Measurements from ENCODE around the gene ETFA.

ETFA gene

DNA sequence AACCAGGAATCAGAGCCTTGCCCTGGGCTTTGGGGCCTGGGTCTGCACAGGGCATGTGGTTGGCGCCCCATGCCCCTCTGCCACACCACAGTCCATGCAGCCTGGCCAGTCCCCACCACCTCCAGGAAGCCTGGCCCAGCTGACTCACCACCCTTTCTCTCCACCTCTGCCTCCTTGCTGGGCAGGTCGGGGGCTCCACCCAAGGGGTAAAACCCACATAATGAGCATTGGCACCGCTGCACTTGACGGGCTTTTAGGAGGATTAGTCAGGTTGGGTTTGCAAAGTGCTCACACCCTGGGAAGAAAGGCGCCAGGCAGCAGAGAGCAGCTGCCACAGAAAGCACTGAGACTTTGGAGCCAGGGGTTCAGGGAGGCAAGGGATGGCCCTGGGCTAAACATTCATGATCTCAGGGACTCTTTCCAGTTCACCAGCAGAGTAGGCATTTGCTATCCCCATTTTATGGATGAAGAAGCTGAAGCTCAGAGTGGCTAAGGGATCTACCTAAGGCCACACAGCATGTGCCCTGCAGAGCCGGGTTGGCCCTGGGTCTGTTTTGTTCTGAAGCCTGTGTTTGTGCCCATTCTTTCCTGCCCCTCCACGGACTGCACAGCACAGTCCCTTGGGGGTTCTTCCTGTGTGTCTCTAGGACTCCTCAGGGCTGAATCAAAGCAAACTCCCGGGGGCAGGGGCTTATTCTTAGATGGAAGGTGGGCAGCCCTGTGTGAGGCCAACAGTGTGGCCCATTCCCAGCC lies 113.4 kb downstream of the ETFA start:
- DNase-seq (ENCODE audit: low spot score), result no peak

DNA sequence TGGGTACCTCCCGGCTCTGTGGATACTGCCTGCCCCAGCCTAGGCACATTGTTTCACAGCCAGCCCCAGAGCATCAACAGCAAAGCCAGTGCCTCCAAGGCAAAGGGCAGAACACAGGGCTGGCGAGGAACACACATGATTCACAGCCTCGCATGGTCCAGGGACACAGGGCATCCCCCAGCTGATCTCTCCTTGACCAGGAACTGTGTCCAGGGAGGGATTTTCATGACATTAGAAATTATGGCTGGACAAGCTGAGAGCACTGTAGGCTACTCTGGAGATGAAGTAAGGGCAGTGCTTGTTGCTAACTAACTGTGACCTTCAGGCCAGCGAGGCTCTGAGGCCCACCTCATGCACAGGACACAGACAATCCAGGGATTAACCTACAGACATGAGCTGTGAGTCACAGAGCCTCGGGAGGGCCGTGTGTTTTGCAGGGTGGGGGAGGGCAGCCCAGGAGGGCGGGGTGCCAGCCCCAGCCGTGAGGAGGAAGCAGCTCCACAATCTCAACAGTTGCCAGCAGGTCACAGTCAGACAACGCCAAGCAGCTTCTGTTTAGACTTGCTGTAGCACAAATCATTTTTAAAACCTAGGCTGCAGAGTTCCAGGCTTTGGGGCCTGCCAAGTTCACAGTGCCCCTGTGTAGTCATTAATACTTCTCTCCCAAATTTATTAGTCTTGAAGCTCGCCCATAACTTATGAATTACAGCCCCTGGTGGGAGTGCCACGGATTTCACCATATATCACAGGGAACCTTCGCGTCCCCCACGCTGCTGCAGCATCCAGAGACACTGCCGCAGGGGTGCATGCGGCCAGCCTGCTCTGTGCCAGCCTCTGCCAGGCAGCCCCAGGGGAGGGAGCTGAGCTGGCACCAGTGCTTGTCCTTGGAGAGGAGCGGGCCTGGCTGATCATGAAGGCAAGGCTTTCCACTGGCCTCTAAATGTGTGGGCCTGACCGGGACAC lies 114.7 kb downstream of the ETFA start:
- no peak for DNase-seq (ENCODE audit: low spot score)

DNA sequence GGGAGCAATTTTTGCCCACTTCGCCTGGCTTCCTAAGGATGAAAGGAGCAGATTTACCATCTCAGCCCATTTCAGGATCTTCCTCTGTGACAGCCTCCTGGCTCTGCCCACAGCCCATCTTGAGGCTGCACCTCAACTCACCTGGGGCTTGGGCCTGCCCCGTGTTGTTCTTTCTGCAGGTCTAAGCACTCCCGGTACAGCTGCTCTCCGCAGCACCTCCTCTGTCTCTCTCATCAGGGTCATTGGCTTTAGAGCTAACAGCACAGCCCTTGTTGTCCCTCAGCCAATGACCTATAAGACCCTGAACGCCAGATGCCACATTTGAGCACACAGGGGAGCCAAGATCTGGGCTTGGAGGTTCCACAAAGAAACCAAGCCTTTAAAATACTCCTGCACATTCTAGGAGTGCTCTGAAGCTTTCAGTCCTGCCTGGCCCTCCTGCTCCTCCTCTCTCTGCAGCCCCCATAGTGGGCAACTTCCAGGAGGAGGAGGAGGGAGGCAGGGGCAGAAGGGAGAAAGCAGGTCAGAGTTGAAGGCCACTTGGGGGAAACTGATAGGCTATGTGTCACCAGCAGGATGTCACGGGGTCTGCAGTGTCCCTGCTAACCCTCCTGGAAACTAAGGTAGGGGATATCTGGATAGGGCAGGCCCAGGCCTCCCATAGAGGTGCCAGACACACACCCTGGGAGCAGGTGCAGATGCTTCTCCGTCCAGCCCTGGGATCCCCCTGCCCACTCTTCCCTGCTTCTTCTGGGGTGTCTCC lies 115.6 kb downstream of the ETFA start:
- no peak for DNase-seq (ENCODE audit: low spot score)

DNA sequence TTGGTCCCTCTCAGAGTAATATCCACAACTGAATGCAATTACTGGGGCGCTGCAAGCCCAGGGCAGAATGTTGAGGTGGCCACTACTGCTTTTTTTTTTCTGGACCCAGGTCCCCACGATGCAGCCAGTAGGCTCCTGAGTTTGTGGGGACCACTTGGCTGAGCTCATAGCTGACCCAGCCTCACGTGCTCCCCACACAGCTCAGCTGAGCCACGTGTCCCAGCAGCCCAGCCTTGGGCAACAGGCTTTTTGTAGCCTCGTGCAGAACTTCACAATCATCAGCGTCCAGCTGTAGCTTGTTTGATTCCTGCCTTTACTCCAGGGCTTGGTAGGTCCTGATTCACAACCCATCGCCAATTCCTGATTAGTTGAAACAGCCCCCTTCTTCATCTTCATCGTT lies 117.3 kb downstream of the ETFA start:
- no peak for DNase-seq (ENCODE audit: low spot score)

DNA sequence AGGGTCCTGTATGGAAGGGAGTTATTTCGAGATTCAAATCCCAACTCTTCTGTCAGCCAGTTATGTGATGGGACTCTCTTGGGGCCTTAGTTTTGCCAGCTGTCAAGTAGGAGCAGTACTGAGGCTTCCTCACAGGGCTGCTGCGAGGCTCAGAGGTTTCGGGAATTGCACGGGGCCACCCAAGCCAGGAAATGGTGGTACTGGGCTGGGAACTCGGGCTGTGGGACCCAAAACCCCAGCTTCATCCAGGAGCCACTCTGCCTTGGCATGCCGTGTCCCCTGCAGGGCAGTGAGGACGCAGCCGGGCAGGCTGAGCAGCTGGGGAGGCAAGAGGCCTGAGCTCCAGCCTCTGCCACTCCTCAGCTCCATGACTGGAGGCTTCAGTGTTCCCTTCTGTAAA lies 118.6 kb downstream of the ETFA start:
- no peak for DNase-seq (ENCODE audit: low spot score)

DNA sequence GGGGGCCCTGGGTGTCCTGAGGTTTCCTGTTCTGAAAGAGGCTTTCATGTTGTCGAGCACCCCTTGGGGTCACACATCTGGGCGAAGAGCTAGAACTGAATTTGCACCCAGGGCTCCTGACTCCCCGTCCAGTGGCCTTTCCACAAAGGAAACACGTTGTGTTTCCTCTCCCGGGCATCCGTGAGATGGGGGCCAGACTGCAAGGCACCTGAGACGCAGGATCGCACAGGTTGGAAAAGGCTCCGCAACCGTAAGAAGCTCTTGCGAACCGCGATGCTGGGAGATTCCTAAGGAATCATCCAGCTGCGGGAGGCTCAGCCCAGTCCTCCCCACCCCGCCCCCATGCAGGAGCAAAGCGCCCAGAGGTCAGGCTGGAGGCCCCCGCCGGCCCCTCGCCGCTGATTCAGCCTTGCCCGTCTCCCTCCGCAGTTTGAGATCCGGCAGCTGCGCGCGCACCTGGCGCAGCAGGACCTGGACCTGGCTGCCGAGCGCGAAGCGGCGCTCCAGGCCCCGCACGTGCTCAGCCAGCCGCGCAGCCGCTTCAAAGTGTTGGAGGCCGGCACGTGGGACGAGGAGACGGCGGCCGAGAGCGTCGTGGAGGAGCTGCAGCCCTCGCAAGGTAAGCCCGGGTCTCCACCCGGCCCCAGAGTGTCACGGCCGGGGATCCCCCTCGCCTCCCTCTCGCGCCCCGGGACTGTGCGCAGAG lies 119.6 kb downstream of the ETFA start:
- no peak for DNase-seq (ENCODE audit: low spot score)

DNA sequence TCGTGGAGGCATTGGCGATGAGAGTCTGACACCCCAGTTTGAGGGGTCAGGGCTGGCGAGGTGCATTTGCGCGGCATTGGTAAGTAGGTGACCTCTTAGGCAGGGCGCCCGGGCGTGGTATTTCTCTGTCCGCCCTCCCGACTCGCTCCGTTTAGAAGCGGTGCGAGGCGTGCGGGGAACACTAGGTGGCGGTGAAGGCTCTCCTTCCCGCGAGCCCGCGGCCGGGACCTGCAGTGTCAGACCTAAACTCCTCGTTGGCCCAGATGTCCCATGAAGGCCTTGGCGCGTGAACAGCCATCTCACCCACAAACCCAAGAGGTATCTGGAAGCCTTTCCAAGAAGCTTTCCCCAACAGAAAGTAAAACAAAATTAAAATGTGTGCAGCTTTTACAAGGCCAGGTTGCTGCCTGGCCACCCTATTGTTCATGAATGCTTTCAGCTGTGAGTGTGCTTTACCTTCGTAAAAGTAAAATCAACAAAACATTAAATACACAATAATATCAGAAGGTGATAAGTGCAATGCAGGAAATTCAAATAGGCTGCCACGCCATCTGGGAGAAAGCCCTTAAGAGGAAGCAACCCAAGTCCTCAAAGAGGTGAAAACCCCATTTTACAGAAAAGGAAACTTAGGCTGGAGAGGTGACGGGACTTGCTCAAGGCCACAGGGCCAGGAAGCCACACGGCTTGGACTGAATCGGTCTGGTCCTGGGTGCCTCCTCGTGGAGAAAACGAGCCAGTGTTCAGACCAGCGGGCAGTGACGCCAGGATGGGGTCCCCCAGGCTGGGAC lies 120.3 kb downstream of the ETFA start:
- peak; percentile 78 for DNase-seq (ENCODE audit: low spot score)

DNA sequence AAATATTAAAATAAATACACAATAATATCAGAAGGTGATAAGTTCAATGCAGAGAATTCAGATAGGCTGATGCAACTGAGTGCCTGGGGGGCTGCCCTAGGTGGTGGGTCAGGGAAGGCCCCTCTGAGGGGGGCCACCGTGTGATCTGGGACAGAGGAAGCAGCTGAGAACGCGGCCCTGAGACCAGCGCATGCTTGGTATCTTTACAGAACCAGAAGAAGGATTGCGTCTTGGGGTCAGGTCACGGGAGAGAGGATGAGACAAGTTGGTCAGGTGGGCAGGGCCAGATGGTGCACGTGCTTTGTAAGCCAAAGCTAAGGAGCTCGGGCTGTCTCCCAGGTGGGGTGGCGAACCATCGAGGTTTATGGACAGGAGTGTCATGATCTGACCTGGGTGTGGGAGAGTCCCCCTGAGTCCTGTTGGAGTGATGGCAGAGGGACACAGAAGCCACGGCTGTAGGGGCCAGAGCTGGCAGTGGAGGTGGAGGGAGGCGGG lies 121.2 kb downstream of the ETFA start:
- no peak for DNase-seq (ENCODE audit: low spot score)

DNA sequence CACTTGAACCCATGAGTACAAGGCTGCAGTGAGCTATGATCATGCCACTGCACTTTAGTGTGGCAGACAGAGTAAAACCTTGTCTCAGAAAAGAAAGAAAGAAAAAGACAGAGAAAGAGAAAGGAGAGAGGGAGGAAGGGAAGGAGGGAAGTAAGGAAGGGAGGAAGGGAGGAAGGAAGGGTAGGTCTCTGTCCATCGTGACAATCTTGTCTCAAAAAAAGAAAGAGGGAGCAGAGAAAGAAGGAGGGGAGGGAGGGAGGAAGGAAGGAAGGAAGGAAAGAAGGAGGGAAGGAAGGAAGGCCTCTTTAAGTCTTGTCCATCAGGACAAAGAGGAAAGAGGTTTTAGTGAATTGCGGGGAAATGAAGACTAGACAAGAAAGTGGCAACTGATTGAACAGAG lies 122.2 kb downstream of the ETFA start:
- DNase-seq (ENCODE audit: low spot score), result no peak

DNA sequence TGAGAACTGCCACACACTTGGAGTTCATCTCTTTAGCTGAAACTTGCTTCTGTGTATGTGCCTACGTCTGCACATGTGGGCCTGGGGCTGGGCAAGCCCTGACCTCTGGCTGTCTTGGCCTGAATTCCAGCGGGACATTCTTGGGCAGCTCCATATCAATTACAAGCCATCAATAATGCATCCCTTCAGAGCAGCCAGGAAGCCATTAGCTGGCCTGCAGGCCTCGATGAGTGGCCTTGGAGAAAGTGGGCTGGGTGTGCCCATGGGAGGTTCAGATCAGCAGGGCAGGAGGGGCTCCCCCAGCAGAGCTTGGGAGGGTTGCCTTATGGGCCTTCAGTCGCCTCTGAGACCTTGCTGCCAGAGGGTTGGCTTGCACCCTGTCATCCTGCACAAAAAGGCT lies 124.1 kb downstream of the ETFA start:
- DNase-seq (ENCODE audit: low spot score), result no peak

DNA sequence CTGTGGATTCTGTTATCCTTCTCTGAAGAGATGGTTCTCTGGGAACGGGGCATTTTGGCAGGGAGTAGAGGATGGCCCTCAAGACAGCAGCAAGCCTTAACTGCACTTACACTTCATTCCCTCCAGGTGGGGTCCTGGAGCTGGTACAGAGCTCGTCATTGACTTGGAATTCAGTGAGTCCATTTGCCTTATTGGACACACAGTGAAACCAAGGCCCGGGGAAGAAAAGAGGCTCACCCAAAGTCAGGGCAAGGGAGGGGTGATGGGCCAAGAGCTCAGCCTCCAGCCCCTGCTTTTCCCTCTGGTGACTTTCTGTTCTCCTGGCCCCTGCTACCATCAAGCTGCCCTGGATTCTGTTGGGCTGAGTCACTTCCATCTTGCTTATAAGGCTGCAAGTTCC lies 125.6 kb downstream of the ETFA start:
- DNase-seq (ENCODE audit: low spot score), result peak; percentile 56

DNA sequence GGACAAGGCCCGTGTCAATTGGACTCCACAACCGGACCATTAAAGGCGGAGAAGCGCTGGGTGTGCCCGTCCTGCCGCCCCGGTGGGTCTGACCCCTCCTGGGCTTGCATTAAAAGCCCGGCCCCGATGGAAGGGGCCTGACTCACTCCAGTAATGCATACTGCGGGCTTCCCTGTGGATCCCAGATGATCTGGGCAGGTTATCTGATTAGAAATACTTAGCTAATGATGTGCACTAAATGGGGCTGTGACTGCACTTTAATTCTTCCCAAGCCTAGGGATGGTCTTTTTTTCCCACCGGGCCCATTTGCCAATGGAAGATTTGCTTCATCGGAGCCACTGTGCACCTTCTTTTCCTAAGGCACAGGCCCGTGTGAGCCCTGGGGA lies 126.6 kb downstream of the ETFA start:
- no peak for DNase-seq (ENCODE audit: low spot score)

DNA sequence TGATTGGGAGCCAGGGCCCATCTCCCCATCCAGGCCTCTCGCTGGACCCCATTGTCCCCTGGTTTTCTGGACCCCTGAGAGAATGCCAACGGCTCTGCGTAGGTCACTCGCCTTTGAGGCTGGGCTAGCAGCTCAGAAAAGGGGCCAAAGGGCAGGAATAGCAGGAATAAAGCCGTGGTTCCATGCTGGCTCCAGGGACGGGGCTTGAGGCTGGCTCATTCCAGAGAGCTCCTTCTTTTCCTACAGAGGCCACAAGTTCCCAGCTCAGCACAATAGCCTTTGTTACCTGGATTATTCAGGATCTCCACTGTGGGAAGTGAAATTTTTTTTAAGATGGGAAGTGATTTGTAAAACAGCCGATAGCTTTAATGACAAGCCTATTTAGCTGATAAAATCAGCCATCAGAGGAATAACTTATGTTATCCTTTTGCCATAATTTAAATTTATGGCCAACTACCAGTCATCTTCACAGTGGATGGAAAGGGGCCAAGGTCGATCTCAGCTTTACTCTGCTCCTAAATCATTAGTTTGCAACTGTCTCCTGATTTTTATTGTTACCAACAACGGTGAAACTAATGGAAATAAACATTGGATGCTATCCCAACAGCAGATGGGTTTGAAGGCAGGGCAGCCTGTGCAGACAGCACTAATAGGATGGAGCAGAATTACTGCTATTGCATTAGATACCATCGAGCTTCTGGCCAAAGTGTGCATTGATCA lies 127.2 kb downstream of the ETFA start:
- no peak for DNase-seq (ENCODE audit: low spot score)

DNA sequence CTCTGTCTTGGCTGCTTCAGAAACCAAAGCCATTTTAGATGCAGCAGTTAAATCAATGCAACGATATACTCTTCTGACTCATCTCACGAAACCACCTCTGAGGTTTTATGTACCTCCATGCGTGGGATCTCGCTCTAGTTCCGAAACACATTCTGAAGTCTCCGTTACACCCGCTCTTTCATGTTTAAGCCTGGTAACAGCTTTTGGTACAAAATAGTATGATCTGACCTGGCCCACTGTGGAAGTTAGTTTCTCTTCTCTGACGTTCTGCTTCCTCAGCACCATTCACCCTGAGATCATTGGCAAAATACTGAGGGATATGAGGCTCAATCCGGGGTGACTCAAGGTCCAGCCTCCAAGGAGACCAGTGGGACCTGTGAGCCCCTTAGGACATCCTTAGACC lies 129.6 kb downstream of the ETFA start:
- DNase-seq (ENCODE audit: low spot score), result no peak

DNA sequence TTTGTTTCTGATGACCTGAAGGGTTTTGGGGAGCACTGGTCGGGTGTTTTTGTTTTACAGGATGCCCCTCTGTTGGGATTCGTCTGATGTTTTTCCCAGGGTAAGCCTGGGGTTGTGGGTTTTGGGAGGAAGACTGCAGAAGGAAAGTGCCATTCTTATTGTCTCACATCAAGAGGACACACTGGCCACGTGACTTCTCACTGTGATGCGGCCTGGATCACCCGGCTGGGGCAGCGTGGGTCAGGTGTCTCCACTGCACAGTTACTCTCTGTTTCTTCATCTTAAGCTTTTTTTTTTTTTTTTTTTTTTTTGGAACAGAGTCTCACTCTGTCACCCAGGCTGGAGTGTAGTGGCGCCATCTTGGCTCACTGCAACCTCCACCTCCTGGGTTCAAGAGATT lies 130.9 kb downstream of the ETFA start:
- DNase-seq (ENCODE audit: low spot score), result no peak

DNA sequence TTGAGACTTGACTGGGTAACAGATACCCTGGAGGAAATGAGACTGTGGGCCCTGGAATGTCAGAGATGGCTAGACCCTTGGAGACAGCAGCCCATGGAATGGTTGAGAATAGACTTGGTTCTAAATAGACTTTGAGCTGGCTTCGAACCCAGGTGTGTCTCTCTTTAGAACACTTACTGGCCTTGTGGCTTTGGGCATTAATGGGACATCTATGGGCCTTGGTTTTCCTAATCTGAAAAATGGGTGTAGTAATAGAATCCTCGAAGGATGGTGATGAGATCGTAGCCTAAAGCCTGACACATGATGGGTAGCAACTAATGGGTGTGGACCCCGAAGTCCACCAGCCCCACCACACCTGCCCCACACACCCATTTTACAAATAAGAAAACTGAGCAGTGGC lies 132.2 kb downstream of the ETFA start:
- DNase-seq (ENCODE audit: low spot score), result no peak

DNA sequence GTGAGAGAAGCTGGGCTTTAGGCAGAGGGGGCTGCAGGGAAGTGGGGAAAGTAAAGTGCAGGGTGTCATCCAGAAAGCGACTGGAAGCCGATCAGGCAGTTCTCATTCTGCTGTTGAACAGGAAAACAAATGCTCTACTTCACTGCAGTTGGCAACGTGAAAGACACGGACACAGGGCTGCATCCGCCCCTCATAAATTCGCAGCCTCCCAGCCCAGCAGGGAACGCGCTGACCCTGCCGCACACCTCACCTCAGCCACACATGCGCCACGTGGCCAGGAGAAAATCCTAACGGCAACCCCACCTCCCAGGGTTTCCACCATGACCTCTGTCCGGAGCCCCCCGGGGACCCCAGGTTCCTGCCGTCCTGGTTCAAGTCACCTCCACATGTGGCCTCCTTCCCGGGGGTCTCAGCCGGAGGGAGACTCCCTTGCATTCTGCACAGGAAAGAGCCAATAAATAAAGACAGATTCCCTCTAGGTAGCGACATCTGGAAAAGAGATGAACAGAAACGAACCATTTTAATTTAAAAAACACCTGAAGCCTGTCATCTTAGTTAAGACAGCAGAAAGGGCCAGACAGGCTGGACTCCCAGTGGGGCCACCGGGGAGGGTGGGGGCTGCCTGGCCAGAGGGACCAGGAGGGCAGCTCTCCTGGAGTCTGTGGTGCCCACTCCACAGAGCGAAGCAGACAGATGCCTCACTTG lies 132.8 kb downstream of the ETFA start:
- DNase-seq (ENCODE audit: low spot score), result no peak

DNA sequence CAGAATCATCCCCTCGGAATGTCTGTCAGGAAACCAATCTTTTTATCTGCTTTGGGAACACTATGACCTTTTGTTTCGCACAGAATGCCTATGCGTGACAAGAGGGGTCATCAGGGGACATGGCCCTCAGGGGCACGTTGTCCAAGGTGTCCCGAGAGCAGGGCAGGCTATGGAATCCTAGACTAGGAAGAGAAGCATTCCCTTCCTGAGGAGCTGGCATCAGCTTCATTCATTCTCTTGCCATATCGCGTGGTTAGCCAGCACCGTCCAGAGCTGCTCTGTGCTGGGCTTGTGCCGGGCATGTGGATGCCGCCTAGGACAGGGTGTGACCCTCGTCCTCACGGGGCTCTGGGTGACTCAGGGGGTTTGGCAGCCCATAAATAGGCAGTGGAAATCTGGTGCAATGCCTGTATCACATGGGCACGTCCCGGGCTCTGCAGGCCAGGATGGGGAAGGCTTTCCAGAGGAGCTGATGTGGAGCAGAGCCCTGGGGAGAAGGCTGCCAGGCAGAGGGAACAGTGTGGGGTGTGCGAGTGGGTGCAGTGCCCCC lies 133.7 kb downstream of the ETFA start:
- DNase-seq (ENCODE audit: low spot score), result no peak

All from SK-N-DZ (cell line).